Activated naive CD4-positive, alpha-beta T cell treated with anti-CD3 and anti-CD28 coated beads, Interleukin-2, amount 10 ng/mL, durations not matched to agents 7 days and 5 days (primary cell): Measurements from ENCODE around the gene TEN1.

Source experiments
- CTCF ChIA-PET: fragments of 350-600 bp; sonication (Branson Sonifier 250); formaldehyde crosslinking; loops from one replicate; lab custom pipeline; 2021; ENCODE audit warnings: antibody characterized with exemption; lab: Charles Lee
- DNase-seq: peaks from one replicate; pipeline ENCODE4 v3.0.0-alpha.2; 2020
- H3K27ac Mint-ChIP-seq: one replicate; pipeline ENCODE4 v1.8.0; 2021; ENCODE audit warnings: mild to moderate bottlenecking, moderate library complexity, mixed read lengths
- H3K27me3 Mint-ChIP-seq: one replicate; pipeline ENCODE4 v1.8.0; 2021; ENCODE audit warnings: mild to moderate bottlenecking, mixed read lengths
- H3K36me3 Mint-ChIP-seq: one replicate; pipeline ENCODE4 v1.8.0; 2021; ENCODE audit warnings: mixed read lengths
- H3K4me1 Mint-ChIP-seq: one replicate; pipeline ENCODE4 v1.8.0; 2021; ENCODE audit warnings: mixed read lengths
- H3K4me3 Mint-ChIP-seq: one replicate; pipeline ENCODE4 v1.8.0; 2021; ENCODE audit warnings: mild to moderate bottlenecking, moderate library complexity, mixed read lengths
- H3K9me3 Mint-ChIP-seq: one replicate; pipeline ENCODE4 v1.8.0; 2021; ENCODE audit warnings: mixed read lengths

The TEN1 gene

DNA sequence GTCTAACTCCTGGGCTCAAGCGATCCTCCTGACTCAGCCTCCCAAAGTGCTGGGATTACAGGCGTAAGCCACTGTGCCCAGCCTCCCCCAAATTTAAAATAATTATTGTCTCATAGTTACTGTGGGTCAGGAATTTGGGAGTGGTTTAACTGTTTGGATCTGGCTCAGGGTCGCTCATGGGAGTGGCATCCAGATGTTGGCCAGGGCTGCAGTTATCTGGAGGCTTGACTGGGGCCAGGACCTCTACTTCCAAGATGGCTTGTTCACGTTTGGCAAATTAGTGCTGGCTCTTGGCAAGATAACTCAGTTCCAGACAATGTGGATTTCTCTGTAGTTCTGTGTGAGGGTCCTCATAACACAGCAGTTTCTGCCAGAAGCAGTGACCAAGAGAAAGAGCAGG lies 8.0 kb downstream of the TEN1 start:
- H3K27ac Mint-ChIP-seq = no peak overlapping the region
- H3K36me3 Mint-ChIP-seq = peaks cover 3% of the 10 kb centered on the region
- H3K9me3 Mint-ChIP-seq = no peaks in the 10 kb centered on the region
- CTCF ChIA-PET = no interaction called here
- no peak overlapping the region for H3K4me3 Mint-ChIP-seq
- no peaks in the 10 kb centered on the region for H3K27me3 Mint-ChIP-seq
- no peak for DNase-seq
- H3K4me1 Mint-ChIP-seq = no peaks in the 10 kb centered on the region

GRCh38 chr17:75991396-75991795 lies 12.4 kb downstream of the TEN1 start:
- Mint-ChIP-seq H3K4me1 (peaks cover under 1% of the 10 kb centered on the region), H3K27me3 (no peaks in the 10 kb centered on the region), H3K4me3 (no peak overlapping the region), H3K9me3 (no peaks in the 10 kb centered on the region), H3K27ac (no peak overlapping the region), H3K36me3 (peaks cover 7% of the 10 kb centered on the region)
- CTCF ChIA-PET = interaction anchor here (2.1 kb wide), 1 partner anchor 9 kb away, joined by 9 read pairs; no protein-coding TSS in a partner anchor
- DNase-seq = no peak

GRCh38 chr17:75994802-75995370 lies 15.8 kb downstream of the TEN1 start:
- no peak overlapping the region for H3K4me3 Mint-ChIP-seq
- H3K9me3 Mint-ChIP-seq = no peaks in the 10 kb centered on the region
- H3K27me3 Mint-ChIP-seq = no peaks in the 10 kb centered on the region
- H3K36me3 Mint-ChIP-seq = peaks cover 7% of the 10 kb centered on the region
- CTCF ChIA-PET = interaction anchor here (0.8 to 6.5 kb wide), 5 partner anchors 10 to 362 kb away, joined by 3 to 33 read pairs (median 4); partner anchors contain the start of genes MRPL38 and SMIM5
- H3K27ac Mint-ChIP-seq = no peak overlapping the region
- no peak for DNase-seq
- H3K4me1 Mint-ChIP-seq = peaks cover 14% of the 10 kb centered on the region

- no peaks in the 10 kb centered on the region for H3K27me3 Mint-ChIP-seq
- peaks cover 7% of the 10 kb centered on the region for H3K36me3 Mint-ChIP-seq
- CTCF ChIA-PET = interaction anchor here (0.6 to 6.5 kb wide), 6 partner anchors 9 to 510 kb away, joined by 3 to 33 read pairs (median 4); partner anchors contain the start of genes MRPL38 and SMIM5
- H3K27ac Mint-ChIP-seq = no peak overlapping the region
- no peak overlapping the region for H3K4me3 Mint-ChIP-seq
- peaks cover 14% of the 10 kb centered on the region for H3K4me1 Mint-ChIP-seq
- H3K9me3 Mint-ChIP-seq = no peaks in the 10 kb centered on the region
- no peak for DNase-seq
Observed at GRCh38 chr17:75995385-75995925, 16.4 kb downstream of the TEN1 start.

DNA sequence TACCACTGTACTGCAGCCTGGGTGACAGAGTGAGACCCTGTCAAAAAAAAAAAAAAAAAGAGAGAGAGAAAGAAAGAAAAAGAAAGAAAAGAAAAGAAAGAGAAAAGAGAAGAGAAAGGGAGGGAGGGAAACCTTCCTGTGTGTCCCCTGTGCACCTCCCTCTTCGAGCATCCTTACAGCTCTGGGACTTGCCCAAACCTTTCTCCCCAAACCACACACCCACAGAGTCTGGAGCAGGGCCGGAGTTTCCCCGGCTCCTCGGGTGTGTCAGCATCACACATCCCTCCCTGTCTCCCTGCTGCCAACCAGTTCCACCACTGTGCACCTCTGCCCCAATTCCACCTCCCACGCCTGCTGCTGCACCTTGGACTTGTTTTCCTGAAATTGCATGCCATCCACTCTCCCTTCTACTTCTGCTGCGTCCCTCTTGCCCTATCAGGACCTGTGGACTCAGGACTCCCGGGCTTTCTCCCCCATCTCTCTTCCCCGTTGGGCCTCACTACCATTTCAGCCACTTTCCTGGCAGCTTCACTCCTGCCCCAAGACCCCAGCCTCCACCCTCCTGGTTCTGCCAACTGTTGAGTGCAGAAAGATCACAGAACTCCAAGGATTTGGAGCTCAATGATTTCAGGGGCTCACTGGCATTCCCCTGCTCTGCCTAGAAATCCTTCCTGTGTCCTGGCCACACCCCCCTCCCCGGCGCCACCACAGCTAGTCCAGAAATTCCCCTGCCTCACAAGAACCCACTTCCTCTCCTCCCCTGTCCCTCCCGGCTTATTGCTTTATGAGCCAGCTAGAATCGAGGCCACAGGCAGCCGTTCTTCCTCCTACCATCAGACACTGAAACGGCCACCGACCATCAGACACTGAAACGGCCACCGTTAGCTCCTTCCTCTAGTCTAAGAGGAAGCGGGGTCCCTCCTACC lies 17.9 kb downstream of the TEN1 start:
- peak; percentile 40 for DNase-seq
- no peaks in the 10 kb centered on the region for H3K9me3 Mint-ChIP-seq
- H3K4me3 Mint-ChIP-seq = no peak overlapping the region
- CTCF ChIA-PET = interaction anchor here (1.1 to 6.5 kb wide), 4 partner anchors 9 to 321 kb away, joined by 3 to 33 read pairs (median 6); partner anchors contain the start of gene MRPL38
- H3K27me3 Mint-ChIP-seq = no peaks in the 10 kb centered on the region
- peak overlapping the region; percentile 8 for H3K27ac Mint-ChIP-seq
- H3K4me1 Mint-ChIP-seq = peaks cover 14% of the 10 kb centered on the region
- peaks cover 3% of the 10 kb centered on the region for H3K36me3 Mint-ChIP-seq

- H3K9me3 Mint-ChIP-seq = no peaks in the 10 kb centered on the region
- peaks cover 14% of the 10 kb centered on the region for H3K4me1 Mint-ChIP-seq
- H3K36me3 Mint-ChIP-seq = peaks cover 2% of the 10 kb centered on the region
- no peak for DNase-seq
- H3K27ac Mint-ChIP-seq = no peak overlapping the region
- no peaks in the 10 kb centered on the region for H3K27me3 Mint-ChIP-seq
- CTCF ChIA-PET = interaction anchor here (1.1 to 8.1 kb wide), 4 partner anchors 9 to 93 kb away, joined by 3 to 47 read pairs (median 34); partner anchors contain the start of gene MRPL38
- H3K4me3 Mint-ChIP-seq = no peak overlapping the region
Observed at GRCh38 chr17:75998327-75998795, 19.3 kb downstream of the TEN1 start.

DNA sequence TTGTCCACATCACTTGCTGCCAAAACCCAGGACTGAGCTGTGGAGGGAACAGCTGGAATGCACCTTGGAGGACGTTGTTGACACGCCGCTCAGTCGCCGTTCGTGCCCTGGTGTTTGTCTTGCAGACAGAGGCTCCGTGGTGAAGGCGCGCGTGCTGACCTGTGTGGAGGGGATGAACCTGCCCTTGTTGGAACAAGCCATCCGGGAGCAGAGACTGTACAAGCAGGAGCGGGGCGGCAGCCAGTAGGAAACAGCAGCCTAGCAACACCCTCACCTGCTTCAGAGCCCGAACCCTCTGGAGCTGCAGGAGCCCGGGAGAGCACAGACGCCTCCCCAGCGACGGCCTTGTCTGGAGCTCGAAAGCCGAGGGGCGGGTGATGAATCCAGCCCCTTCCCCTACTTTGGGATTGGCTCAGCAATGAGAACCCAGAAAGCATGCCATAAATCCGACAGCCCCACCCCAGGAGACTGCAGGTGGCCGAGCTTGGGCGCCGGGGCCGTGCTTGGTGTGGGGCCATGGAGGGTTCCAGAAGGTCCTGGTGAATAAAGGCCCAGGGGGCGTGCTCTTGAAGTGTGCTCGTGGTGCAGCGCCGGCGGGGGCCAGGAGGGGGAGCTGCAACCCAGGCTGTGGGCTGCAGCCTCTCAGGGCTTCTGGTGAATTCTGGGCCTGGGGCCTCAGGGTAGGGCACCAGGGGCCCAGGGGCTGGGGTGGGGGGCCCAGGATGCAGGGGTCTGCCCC lies 21.1 kb downstream of the TEN1 start:
- H3K27me3 Mint-ChIP-seq = no peaks in the 10 kb centered on the region
- peak; percentile 78 for DNase-seq
- no peak overlapping the region for H3K4me3 Mint-ChIP-seq
- CTCF ChIA-PET = interaction anchor here (0.7 to 8.1 kb wide), 15 partner anchors 9 to 298 kb away, joined by 3 to 47 read pairs (median 3); partner anchors contain the start of genes EXOC7 and MRPL38
- no peaks in the 10 kb centered on the region for H3K9me3 Mint-ChIP-seq
- peaks cover 15% of the 10 kb centered on the region for H3K4me1 Mint-ChIP-seq
- no peaks in the 10 kb centered on the region for H3K36me3 Mint-ChIP-seq
- H3K27ac Mint-ChIP-seq = no peak overlapping the region

GRCh38 chr17:76000755-76001521 lies 21.9 kb downstream of the TEN1 start, which contains the start of gene CDK3:
TSS of gene CDK3 (plus strand) at chr17:76000855. CDS start at chr17:76001426, 571 bp downstream.
- Mint-ChIP-seq H3K9me3 (no peaks in the 10 kb centered on the region), H3K4me1 (peaks cover 16% of the 10 kb centered on the region), H3K27ac (no peak within 1 kb of the TSS), H3K4me3 (no peak within 1 kb of the TSS), H3K36me3 (no peaks in the 10 kb centered on the region), H3K27me3 (no peaks in the 10 kb centered on the region)
- CTCF ChIA-PET = interaction anchor here (0.7 to 8.5 kb wide), 15 partner anchors 9 to 298 kb away, joined by 3 to 87 read pairs (median 4); partner anchors contain the start of gene MRPL38
- DNase-seq = no peak

DNA sequence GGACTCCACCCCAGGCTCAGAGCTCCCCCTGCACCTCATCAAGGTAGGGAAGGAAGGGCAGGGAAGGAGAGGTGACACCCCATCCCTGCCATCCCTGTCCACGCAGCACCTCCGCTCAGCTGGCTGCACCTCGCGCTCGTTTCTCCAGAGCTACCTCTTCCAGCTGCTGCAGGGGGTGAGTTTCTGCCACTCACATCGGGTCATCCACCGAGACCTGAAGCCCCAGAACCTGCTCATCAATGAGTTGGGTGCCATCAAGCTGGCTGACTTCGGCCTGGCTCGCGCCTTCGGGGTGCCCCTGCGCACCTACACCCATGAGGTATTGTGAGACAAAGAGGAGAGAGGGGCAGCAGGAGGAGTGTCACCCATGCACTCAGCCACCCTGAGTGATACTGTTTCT lies 23.1 kb downstream of the TEN1 start:
- CTCF ChIA-PET = interaction anchor here (0.7 to 8.5 kb wide), 8 partner anchors 8 to 402 kb away, joined by 3 to 87 read pairs (median 5); partner anchors contain the start of gene MRPL38

GRCh38 chr17:76003915-76004314 lies 24.9 kb downstream of the TEN1 start:
- H3K4me1 Mint-ChIP-seq = peaks cover 2% of the 10 kb centered on the region
- CTCF ChIA-PET = interaction anchor here (1.1 to 8.5 kb wide), 7 partner anchors 10 to 174 kb away, joined by 3 to 87 read pairs (median 4); partner anchors contain the start of gene MRPL38
- no peak overlapping the region for H3K4me3 Mint-ChIP-seq
- no peaks in the 10 kb centered on the region for H3K27me3 Mint-ChIP-seq
- DNase-seq = no peak
- H3K36me3 Mint-ChIP-seq = no peaks in the 10 kb centered on the region
- no peak overlapping the region for H3K27ac Mint-ChIP-seq
- H3K9me3 Mint-ChIP-seq = no peaks in the 10 kb centered on the region

More for the DNA sequence above, 23.1 kb downstream of the TEN1 start:
- Mint-ChIP-seq H3K4me3 (no peak overlapping the region), H3K36me3 (no peaks in the 10 kb centered on the region), H3K9me3 (no peaks in the 10 kb centered on the region), H3K27ac (no peak overlapping the region), H3K4me1 (peaks cover 9% of the 10 kb centered on the region), H3K27me3 (no peaks in the 10 kb centered on the region)
- no peak for DNase-seq

DNA sequence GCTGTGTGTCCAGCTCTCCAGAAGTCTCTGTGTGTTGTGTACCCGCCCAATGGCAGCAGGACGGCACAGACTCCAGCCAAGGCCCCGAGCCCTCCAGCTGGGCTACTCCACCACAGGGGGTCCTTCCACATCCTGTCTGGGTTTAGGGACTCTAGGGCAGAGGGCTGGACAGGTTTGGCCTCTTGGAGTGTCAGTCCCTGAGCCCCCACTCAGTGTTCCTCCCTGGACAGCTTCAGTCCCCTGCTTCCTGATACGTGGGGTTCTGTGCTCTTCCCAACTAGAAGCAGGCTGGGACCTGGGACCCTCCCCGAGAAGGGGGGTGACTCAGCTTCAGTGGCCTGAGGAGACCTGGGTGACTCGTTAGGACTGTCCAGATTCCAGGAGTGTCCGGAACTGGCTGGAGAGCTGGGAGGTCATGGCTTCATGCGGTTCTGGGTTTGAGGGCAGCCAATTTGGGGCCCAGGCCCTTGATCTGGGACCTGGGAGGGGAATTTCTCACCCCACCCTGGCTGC lies 25.8 kb downstream of the TEN1 start:
- Mint-ChIP-seq H3K9me3 (no peaks in the 10 kb centered on the region), H3K27ac (no peak overlapping the region), H3K4me1 (peaks cover 2% of the 10 kb centered on the region), H3K4me3 (no peak overlapping the region), H3K36me3 (no peaks in the 10 kb centered on the region), H3K27me3 (peaks cover under 1% of the 10 kb centered on the region)
- DNase-seq = no peak
- CTCF ChIA-PET = interaction anchor here (0.7 to 8.5 kb wide), 23 partner anchors 7 to 296 kb away, joined by 3 to 87 read pairs (median 4); partner anchors contain the start of genes ACOX1, MRPL38, TEN1 and TRIM47
